Smooth muscle cell (in vitro differentiated cells): Measurements from ENCODE around the gene MARVELD1. TPM values are rescaled to one million over a fixed set of nuclear protein-coding genes. Genes with fewer than 3 reads are reported as not detected.

Experiments used
- DNase-seq: peaks from one replicate; lab custom pipeline; 2025; ENCODE audit not compliant: unreplicated experiment; lab: John Stamatoyannopoulos, UW
- H2AFZ ChIP-seq: fragments of 200-600 bp; sonication (generic); 2 replicates; pipeline ENCODE4 v1.6.0; 2016; ENCODE audit warnings: antibody characterized with exemption, low read depth, mild to moderate bottlenecking
- H3F3A ChIP-seq: fragments of 200-600 bp; sonication (generic); 2 replicates; pipeline ENCODE4 v1.6.0; 2017; ENCODE audit warnings: antibody characterized with exemption, low read depth
- H3K27ac ChIP-seq: fragments of 200-600 bp; sonication (generic); 2 replicates; pipeline ENCODE4 v1.5.1; 2016; ENCODE audit warnings: low read depth, mild to moderate bottlenecking
- H3K27me3 ChIP-seq: fragments of 200-600 bp; sonication (generic); 2 replicates; pipeline ENCODE4 v1.6.1; 2016; ENCODE audit warnings: low read depth, mild to moderate bottlenecking
- H3K36me3 ChIP-seq: fragments of 200-600 bp; sonication (generic); 2 replicates; pipeline ENCODE4 v1.5.1; 2016; ENCODE audit warnings: low read depth
- H3K4me1 ChIP-seq: fragments of 200-600 bp; sonication (generic); 2 replicates; pipeline ENCODE4 v1.5.1; 2016; ENCODE audit warnings: low read depth
- H3K4me2 ChIP-seq: fragments of 200-600 bp; sonication (generic); 2 replicates; pipeline ENCODE4 v1.6.0; 2016; ENCODE audit warnings: mild to moderate bottlenecking
- H3K4me3 ChIP-seq: fragments of 200-600 bp; sonication (generic); 2 replicates; pipeline ENCODE4 v1.5.1; 2016; ENCODE audit warnings: mild to moderate bottlenecking
- H3K79me2 ChIP-seq: fragments of 200-600 bp; sonication (generic); 2 replicates; pipeline ENCODE4 v1.6.0; 2016; ENCODE audit warnings: low read depth, mild to moderate bottlenecking
- H3K9ac ChIP-seq: fragments of 200-600 bp; sonication (generic); 2 replicates; pipeline ENCODE4 v1.6.0; 2016; ENCODE audit warnings: low read depth
- H3K9me3 ChIP-seq: fragments of 200-600 bp; sonication (generic); replicated peaks from 2 replicates; pipeline ENCODE4 v1.5.1; 2016; ENCODE audit warnings: low read depth
- H4K20me1 ChIP-seq: fragments of 200-600 bp; sonication (generic); 2 replicates; pipeline ENCODE4 v1.6.0; 2016; ENCODE audit warnings: low read depth
- CTCF ChIP-seq: fragments of 200-600 bp; sonication (generic); IDR thresholded peaks from 2 replicates; pipeline ENCODE4 v1.5.1; 2017; ENCODE audit warnings: borderline replicate concordance, mild to moderate bottlenecking, antibody characterized with exemption; ENCODE audit not compliant: insufficient read depth, poor library complexity, severe bottlenecking
- WGBS: methylation state at CpG from one replicate; pipeline ENCODE4 v1.1.7; 2016; ENCODE audit warnings: low lambda C conversion rate; 5-methylcytosine and 5-hydroxymethylcytosine counted together
- polyA plus RNA-seq: library from polyadenylated mRNA; unstranded; fragments of >200 nt; fragmentation: Nextera tagmentation; extraction: Ambion mirVana; gene quantifications from 2 replicates; pipeline ENCODE4 v1.2.1, GENCODE V29; 2016
- total RNA-seq: library from RNA; depleted of rRNA; stranded (reverse); fragments of >200 nt; gene quantifications from 2 replicates; pipeline ENCODE4 v1.2.3, GENCODE V29; 2014

Gene MARVELD1
- total and polyA plus RNA-seq, 2 experiments from 2014 or later = 46.3 to 132 TPM

GRCh38 chr10:97719602-97720001, 6.1 kb downstream of the MARVELD1 start:
- Histone ChIP-seq H3F3A (no peaks in the 10 kb centered on the region), H3K79me2 (peaks cover 16% of the 10 kb centered on the region), H4K20me1 (peaks cover 28% of the 10 kb centered on the region), H3K27me3 (no peaks in the 10 kb centered on the region), H3K9me3 (no peaks in the 10 kb centered on the region), H2AFZ (no peak overlapping the region), H3K4me2 (no peak overlapping the region), H3K4me1 (peaks cover 30% of the 10 kb centered on the region), H3K4me3 (no peak overlapping the region), H3K27ac (no peak overlapping the region), H3K36me3 (no peaks in the 10 kb centered on the region), H3K9ac (no peak overlapping the region)
- 93% methylated on average over 2 of the region's 2 CpGs for WGBS
- no peak for DNase-seq
- TF ChIP-seq CTCF = no peak

- no peaks in the 10 kb centered on the region for H3K9me3 ChIP-seq
- H4K20me1 ChIP-seq = peaks cover 11% of the 10 kb centered on the region
- H3K9ac ChIP-seq = no peak overlapping the region
- H3F3A ChIP-seq = no peaks in the 10 kb centered on the region
- H3K79me2 ChIP-seq = no peaks in the 10 kb centered on the region
- no peak overlapping the region for H3K4me3 ChIP-seq
- H3K4me1 ChIP-seq = peaks cover 13% of the 10 kb centered on the region
- H3K36me3 ChIP-seq = no peaks in the 10 kb centered on the region
- no peaks in the 10 kb centered on the region for H3K27me3 ChIP-seq
- TF ChIP-seq CTCF = no peak
- DNase-seq = no peak
- no peak overlapping the region for H2AFZ ChIP-seq
- H3K27ac ChIP-seq = no peak overlapping the region
- 95% methylated on average over 12 of the region's 12 CpGs for WGBS
- no peak overlapping the region for H3K4me2 ChIP-seq
Measured at GRCh38 chr10:97721871-97722780, 8.6 kb downstream of the MARVELD1 start.

- H3K27me3 ChIP-seq = no peaks in the 10 kb centered on the region
- H3F3A ChIP-seq = no peaks in the 10 kb centered on the region
- no peak overlapping the region for H3K27ac ChIP-seq
- no peaks in the 10 kb centered on the region for H3K79me2 ChIP-seq
- H4K20me1 ChIP-seq = peaks cover 2% of the 10 kb centered on the region
- H3K4me3 ChIP-seq = no peak overlapping the region
- no peaks in the 10 kb centered on the region for H3K36me3 ChIP-seq
- no peak overlapping the region for H2AFZ ChIP-seq
- H3K4me1 ChIP-seq = peaks cover 13% of the 10 kb centered on the region
- WGBS = 86% methylated on average over 3 of the region's 3 CpGs
- no peak for TF ChIP-seq CTCF
- DNase-seq = no peak
- H3K9me3 ChIP-seq = no peaks in the 10 kb centered on the region
- no peak overlapping the region for H3K4me2 ChIP-seq
- no peak overlapping the region for H3K9ac ChIP-seq
Measured at GRCh38 chr10:97723001-97723400, 9.5 kb downstream of the MARVELD1 start.
